Skeletal muscle satellite cell (primary cell): ENCODE results near the gene FBXL19.

Experiments
- H3K27me3 ChIP-seq: 2 replicates; pipeline ENCODE4 v1.7.0; 2013; ENCODE audit warnings: low read length; ENCODE audit not compliant: control insufficient read depth, insufficient read depth
- H3K36me3 ChIP-seq: 2 replicates; pipeline ENCODE4 v1.7.0; 2013; ENCODE audit warnings: mild to moderate bottlenecking, control low read depth, low read length; ENCODE audit not compliant: insufficient read depth
- H3K4me1 ChIP-seq: 2 replicates; pipeline ENCODE4 v1.7.0; 2013; ENCODE audit warnings: low read length; ENCODE audit not compliant: control insufficient read depth, insufficient read depth
- H3K4me2 ChIP-seq: 2 replicates; pipeline ENCODE4 v1.7.0; 2013; ENCODE audit warnings: mild to moderate bottlenecking, low read length
- H3K4me3 ChIP-seq: 2 replicates; pipeline ENCODE4 v1.7.0; 2013; ENCODE audit warnings: low read length
- H3K9ac ChIP-seq: 2 replicates; pipeline ENCODE4 v1.7.0; 2013; ENCODE audit warnings: mild to moderate bottlenecking, low read depth, low read length, moderate library complexity
- H3K9me3 ChIP-seq: replicated peaks from 2 replicates; pipeline ENCODE4 v1.7.0; 2013; ENCODE audit warnings: mild to moderate bottlenecking, control low read depth, low read length

The FBXL19 gene

DNA sequence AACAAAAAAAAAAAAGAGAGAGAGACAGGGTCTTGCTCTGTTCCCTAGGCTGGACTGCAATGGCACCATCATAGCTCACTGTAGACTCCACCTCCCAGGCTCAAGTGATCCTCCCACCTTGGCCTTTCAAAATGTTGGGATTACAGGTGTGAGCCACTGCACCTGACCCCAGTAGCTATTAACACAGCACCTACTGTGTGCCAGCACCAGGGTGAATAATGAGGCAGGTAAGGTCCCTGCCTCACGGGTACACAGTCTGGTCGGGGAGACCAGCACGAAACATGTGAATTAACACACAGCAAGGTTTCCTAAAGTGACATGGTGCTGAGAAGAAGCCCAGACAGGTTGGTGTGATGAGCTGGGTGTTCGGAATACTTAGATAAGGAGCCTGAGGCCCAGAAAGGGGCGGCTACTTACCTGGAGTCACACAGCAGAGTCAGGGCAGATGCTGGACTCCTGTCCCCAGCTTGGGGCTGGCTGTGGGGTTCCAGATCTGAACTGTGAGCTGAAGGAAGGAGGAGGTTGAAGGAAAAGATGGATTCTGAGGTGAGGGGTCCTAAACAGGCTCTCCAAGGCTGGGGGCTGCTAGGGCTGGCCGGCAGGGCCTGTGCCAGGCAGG, 10.5 kb upstream of the FBXL19 start:
- no peak overlapping the region for H3K9ac ChIP-seq
- H3K4me2 ChIP-seq, result no peak overlapping the region
- no peak overlapping the region for H3K4me3 ChIP-seq
- H3K9me3 ChIP-seq, result no peaks in the 10 kb centered on the region
- H3K4me1 ChIP-seq, result no peaks in the 10 kb centered on the region
- no peaks in the 10 kb centered on the region for H3K36me3 ChIP-seq
- H3K27me3 ChIP-seq, result no peaks in the 10 kb centered on the region

DNA sequence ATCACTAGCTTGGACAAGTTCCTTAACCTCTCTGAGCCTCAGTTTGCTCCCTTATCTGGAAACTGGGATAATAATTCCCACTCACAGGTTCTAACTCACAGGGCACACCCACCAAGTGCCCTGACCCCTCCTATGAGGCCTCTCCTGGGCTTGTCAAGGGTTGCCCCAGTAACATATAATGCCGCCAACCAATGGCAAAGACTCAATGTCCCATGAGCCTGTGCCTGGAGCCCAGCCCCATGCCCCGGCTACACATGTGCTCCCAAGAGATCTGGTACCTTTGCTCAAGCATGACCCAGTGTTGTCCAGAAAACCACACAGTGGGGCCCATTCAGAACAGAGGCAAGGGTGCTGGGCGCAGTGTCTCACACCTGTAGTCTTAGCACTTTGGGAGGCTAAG, 8.5 kb upstream of the FBXL19 start:
- no peak overlapping the region for H3K9ac ChIP-seq
- no peaks in the 10 kb centered on the region for H3K9me3 ChIP-seq
- no peak overlapping the region for H3K4me2 ChIP-seq
- H3K36me3 ChIP-seq, result no peaks in the 10 kb centered on the region
- H3K27me3 ChIP-seq, result no peaks in the 10 kb centered on the region
- H3K4me3 ChIP-seq, result no peak overlapping the region
- no peaks in the 10 kb centered on the region for H3K4me1 ChIP-seq

DNA sequence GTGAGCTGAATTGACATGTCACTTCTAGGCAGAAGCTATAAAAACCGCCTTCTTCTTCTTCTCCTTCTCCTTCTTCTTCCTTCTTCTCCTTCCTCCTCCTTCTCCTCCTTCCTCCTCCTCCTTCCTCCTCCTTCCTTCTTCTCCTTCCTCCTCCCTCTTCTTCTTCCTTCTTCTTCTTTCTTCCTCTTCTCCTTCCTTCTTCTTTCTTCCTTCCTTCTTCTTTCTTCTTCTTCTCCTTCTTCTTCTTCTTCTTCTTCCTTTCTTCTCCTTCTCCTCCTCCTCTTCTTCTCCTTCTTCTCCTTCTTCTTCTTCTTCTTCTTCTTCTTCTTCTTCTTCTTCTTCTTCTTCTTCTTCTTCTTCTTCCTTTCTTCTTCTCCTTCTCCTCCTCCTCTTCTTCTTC, 4.8 kb upstream of the FBXL19 start:
- no peak overlapping the region for H3K4me2 ChIP-seq
- H3K36me3 ChIP-seq, result no peaks in the 10 kb centered on the region
- no peak overlapping the region for H3K4me3 ChIP-seq
- H3K4me1 ChIP-seq, result peaks cover 3% of the 10 kb centered on the region
- H3K9ac ChIP-seq, result no peak overlapping the region
- H3K9me3 ChIP-seq, result no peaks in the 10 kb centered on the region
- H3K27me3 ChIP-seq, result no peaks in the 10 kb centered on the region

DNA sequence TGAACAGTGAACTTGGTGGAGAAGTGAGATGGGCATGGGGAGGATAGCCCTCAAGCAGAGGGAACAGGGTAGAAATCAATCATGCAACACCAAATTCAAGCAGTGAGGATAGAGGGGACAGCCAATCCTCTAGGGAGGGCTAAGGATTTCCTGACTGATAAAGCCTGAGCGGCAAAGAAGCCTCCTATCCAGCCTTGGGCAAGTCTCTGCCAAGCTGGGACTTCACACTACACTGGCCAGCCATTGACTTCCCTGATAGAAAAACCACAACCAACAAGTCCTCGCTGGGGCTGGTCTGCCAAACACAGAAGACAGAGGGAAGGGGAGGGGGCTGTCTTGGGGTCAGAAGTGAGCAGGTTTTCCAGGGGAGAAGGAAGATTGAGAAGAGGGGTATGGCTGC, 2.5 kb upstream of the FBXL19 start:
- Histone ChIP-seq H3K9ac (no peak overlapping the region), H3K27me3 (no peaks in the 10 kb centered on the region), H3K9me3 (no peaks in the 10 kb centered on the region), H3K4me1 (peaks cover 10% of the 10 kb centered on the region), H3K36me3 (no peaks in the 10 kb centered on the region), H3K4me2 (no peak overlapping the region), H3K4me3 (no peak overlapping the region)

DNA sequence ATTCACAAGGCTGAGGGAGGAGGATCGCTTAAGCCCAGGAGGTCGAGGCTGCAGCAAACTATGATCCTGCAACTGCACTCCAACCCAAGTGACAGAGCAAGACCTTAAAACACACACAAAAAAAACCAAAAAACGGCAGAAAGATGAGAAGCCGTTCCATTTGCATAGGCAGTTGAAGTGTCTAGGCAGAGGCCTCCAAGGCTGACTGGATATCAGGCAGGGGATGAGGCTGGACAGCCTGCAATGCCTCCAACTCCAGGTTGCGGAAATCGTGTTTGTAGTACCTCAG, 2.0 kb upstream of the FBXL19 start:
- H3K9me3 ChIP-seq, result no peaks in the 10 kb centered on the region
- H3K4me3 ChIP-seq, result peak overlapping the region; percentile 69
- H3K36me3 ChIP-seq, result no peaks in the 10 kb centered on the region
- peak overlapping the region; percentile 78 for H3K4me2 ChIP-seq
- peak overlapping the region; percentile 69 for H3K9ac ChIP-seq
- H3K27me3 ChIP-seq, result no peaks in the 10 kb centered on the region
- H3K4me1 ChIP-seq, result peaks cover 10% of the 10 kb centered on the region

DNA sequence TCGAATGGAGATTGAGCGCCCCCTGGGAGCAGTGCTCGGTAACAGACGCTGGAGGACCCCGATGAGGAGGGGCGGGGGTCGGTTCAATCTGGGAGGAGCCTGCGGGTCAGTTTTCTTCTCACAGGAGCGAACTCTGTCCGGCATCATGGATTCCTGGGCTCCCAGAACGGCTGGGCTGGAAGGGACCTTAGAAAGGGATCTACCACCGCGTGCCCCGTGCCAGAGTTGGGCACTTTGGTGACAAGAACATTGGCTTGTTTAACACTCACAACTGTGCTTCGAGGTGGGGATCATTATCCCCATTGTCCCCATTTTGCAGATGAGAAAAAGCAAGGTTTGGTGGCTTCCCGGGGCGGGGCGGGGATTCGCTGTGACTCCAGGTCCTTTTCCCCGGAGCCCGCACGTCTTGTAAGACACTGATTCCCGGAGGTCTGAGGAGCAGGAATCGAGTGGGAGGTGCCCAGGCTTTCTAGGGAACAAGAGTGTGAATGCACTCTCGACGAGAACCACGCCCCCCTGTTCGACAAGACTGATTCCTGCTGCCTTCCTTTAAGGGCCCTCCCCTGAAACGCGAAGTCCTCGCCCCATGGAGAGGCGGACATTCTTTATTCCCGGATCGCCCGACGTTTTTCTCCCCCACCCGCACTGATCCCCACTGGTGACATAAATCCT, 1.5 kb upstream of the FBXL19 start:
- H3K36me3 ChIP-seq, result peaks cover 3% of the 10 kb centered on the region
- no peaks in the 10 kb centered on the region for H3K27me3 ChIP-seq
- peak overlapping the region; percentile 69 for H3K4me3 ChIP-seq
- peak overlapping the region; percentile 69 for H3K9ac ChIP-seq
- peaks cover 10% of the 10 kb centered on the region for H3K4me1 ChIP-seq
- no peaks in the 10 kb centered on the region for H3K9me3 ChIP-seq
- H3K4me2 ChIP-seq, result peak overlapping the region; percentile 78

DNA sequence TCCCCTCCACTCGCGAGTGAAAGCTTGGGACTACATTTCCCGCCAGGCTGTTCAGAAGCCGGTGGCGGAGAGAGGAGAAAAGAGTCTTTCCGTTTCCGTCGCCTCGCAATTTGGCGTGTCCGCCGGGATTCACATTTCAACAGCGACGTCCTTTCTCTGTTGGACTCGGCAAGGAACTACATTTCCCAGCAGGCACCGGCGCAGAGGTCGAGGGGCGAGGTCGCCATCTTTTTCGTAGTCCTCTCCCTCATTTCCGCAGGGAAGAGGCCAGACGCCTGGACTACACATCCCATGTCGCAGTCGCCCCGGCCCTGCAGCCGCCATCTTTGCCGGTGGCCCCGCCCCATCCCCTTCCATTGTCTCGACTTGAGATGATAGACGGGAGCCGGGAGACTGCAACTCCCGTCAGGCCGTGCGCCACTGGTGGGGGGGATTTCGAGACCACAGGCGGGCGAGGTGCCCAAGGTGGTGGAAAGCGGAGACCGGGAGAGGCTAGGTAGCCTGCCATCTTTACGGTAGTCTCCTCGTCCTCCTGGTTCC, 882 bp upstream of the FBXL19 start:
- peak overlapping the region; percentile 78 for H3K4me2 ChIP-seq
- H3K4me1 ChIP-seq, result peaks cover 10% of the 10 kb centered on the region
- H3K36me3 ChIP-seq, result peaks cover 7% of the 10 kb centered on the region
- H3K27me3 ChIP-seq, result no peaks in the 10 kb centered on the region
- peak overlapping the region; percentile 75 for H3K9ac ChIP-seq
- no peaks in the 10 kb centered on the region for H3K9me3 ChIP-seq
- peak overlapping the region; percentile 79 for H3K4me3 ChIP-seq

DNA sequence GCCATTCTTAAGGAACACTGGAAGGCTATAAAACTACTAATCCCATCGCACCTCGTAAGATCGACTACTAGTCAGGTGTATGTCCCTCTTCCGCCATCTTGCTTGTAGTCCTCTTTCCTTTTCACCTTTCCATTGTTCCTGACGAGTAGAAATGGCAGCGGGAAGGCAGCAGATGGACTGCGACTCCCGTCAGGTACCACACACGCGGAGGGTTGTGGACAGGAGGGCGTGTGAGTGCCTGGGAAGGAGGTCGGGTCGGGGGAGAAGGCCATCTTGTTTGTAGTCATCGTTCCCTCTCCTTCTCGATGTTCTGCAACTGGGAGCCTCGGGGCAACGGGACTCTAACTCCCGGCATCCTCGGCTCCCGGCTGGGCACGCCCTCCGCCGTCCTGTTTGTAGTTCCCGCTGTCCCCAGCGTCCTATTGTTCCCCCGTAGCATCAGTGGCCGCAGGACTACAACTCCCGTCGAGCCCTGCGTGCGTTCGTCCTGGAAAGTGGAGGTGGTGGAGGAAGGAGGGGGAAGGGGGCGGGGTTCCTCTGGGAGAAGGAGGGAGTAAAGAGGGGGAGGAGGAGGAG, 324 bp upstream of the FBXL19 start:
- Histone ChIP-seq H3K4me2 (peak overlapping the region; percentile 75), H3K27me3 (no peaks in the 10 kb centered on the region), H3K36me3 (peaks cover 7% of the 10 kb centered on the region), H3K4me1 (peaks cover 10% of the 10 kb centered on the region), H3K4me3 (peak overlapping the region; percentile 79), H3K9me3 (no peaks in the 10 kb centered on the region), H3K9ac (peak overlapping the region; percentile 75)

DNA sequence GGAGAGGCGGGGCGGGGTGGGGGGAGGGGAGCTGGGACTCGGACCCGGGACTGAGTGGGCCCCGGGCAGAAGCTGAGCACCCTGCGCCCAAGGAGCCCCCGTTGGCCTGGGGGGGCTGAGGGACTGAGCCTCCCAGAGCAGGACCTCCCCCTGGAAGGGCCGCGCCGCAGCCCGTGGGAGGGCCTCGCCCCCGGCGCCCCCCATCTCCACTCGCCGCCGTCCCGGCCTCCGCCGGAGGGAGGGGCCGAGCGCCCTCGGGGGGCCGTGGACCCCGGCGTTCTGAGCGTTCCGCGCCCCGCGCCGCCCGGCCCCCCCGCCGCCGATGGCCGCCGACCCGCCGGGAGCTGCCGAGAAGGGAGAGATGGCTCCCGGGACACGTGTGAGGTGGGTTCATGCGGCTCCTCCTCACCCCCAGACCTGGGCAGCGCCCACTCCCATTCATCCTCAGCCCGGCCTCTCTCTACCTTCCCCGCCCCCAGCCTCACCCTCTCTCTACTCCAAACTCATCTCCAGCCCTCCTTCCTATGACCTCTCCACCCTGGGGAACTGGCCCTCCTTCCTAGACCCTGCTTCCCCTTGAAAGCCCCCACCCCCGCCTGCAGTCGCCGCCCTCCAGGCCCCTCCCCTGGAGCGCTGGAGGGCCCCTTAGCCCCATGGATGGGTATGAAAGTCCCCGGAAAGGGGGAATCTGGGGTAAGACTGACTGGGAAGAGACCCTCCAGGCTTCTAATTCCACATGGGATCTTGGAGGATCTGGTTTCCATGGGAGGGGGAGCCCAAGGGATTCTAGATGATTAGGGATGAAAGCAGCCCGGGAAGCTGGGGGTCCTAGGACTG, 922 bp downstream of the FBXL19 start:
- Histone ChIP-seq H3K9ac (peak overlapping the region; percentile 72), H3K27me3 (no peaks in the 10 kb centered on the region), H3K4me1 (peaks cover 10% of the 10 kb centered on the region)

DNA sequence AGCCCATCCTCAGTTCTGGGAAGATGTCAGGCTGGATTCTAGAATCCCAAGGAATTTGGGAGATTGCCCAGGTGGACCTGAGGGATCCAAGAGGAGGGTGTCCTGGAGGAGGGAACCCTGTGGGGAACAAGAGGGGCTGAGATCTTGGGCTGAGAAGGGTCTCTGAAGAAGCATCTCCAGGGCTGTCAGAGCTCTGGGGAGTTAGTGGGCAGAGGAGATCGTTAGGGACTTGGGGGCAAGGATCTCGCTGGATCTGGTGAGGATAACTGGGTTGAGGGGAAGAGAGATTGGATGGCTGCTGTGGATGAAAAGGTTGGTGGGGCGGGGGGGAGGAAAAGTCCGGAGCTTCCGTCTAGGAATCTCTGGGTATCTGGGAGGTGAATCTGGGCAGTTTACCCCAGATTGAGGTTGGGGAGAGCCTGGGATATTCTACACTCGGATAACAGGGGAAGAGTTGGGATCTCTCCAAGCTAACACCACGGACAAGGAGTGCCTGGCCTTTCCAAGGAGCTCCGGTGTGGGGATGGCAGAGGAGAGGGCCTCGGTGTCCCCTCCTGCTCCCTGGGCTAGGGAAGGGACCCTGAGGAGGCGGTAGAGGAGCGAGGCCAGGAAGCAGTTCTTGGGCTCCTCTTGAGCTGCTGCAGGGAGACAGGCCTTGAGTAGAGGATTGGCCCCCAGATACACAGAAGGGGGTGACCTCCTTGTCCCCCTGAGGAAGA, 1.7 kb downstream of the FBXL19 start:
- Histone ChIP-seq H3K27me3 (no peaks in the 10 kb centered on the region), H3K4me1 (peaks cover 10% of the 10 kb centered on the region), H3K9me3 (no peaks in the 10 kb centered on the region), H3K4me3 (peak overlapping the region; percentile 72), H3K4me2 (peak overlapping the region; percentile 83), H3K36me3 (peaks cover 15% of the 10 kb centered on the region), H3K9ac (peak overlapping the region; percentile 72)

More for the DNA sequence above, 922 bp downstream of the FBXL19 start:
- Histone ChIP-seq H3K36me3 (peaks cover 12% of the 10 kb centered on the region), H3K4me3 (peak overlapping the region; percentile 72), H3K4me2 (peak overlapping the region; percentile 83), H3K9me3 (no peaks in the 10 kb centered on the region)

DNA sequence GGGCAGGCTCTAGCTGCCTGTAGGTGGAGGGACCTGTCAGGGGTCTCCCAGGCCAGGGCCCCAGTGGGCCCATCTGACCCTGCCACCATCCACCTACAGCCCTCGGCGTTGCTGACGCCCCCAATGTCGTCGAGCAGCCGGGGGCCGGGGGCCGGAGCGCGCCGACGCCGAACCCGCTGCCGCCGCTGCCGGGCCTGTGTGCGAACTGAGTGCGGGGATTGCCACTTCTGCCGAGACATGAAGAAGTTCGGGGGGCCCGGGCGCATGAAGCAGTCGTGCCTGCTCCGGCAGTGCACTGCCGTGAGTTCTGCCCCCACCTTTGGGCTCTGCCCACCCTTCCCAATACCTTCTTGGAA, 2.2 kb downstream of the FBXL19 start:
- peaks cover 10% of the 10 kb centered on the region for H3K4me1 ChIP-seq
- no peak overlapping the region for H3K9ac ChIP-seq
- H3K27me3 ChIP-seq, result no peaks in the 10 kb centered on the region
- H3K4me2 ChIP-seq, result peak overlapping the region; percentile 83
- H3K9me3 ChIP-seq, result no peaks in the 10 kb centered on the region
- peaks cover 18% of the 10 kb centered on the region for H3K36me3 ChIP-seq
- no peak overlapping the region for H3K4me3 ChIP-seq
